ENCODE data around the gene S1PR1.

The S1PR1 gene

GRCh38 chr1:101216623-101217022, 20.2 kb upstream of the S1PR1 start:
- TF ChIP-seq FOXM1 (IDR thresholded peaks at IDR 0.05; ENCODE audit: borderline replicate concordance, low read depth) (no peak), CEBPB (IDR thresholded peaks at IDR 0.05) (no peak), NFIC (IDR thresholded peaks at IDR 0.05) (no peak), TAF1 (IDR thresholded peaks at IDR 0.05; ENCODE audit: low read depth) (no peak), RAD21 (IDR thresholded peaks at IDR 0.05; ENCODE audit: low read depth) (no peak), ZBTB7A (IDR thresholded peaks at IDR 0.05; ENCODE audit: low read depth) (no peak)

- TF ChIP-seq REST (IDR thresholded peaks at IDR 0.05; ENCODE audit: low read depth) (no peak), CEBPB (IDR thresholded peaks at IDR 0.05) (no peak), TEAD4 (IDR thresholded peaks at IDR 0.05) (no peak)
These were observed 19.7 kb upstream of the S1PR1 start for GRCh38 chr1:101217148-101217547.

GRCh38 chr1:101219924-101220870, 16.6 kb upstream of the S1PR1 start:
- TF ChIP-seq MAX (IDR thresholded peaks at IDR 0.05) (no peak), TCF12 (IDR thresholded peaks at IDR 0.05; ENCODE audit: low read depth) (no peak), CEBPB (IDR thresholded peaks at IDR 0.05) (no peak), REST (IDR thresholded peaks at IDR 0.05; ENCODE audit: low read depth) (no peak), ZBTB7A (IDR thresholded peaks at IDR 0.05; ENCODE audit: low read depth) (no peak), TAF1 (IDR thresholded peaks at IDR 0.05; ENCODE audit: low read depth) (no peak), USF1 (IDR thresholded peaks at IDR 0.05) (no peak)

GRCh38 chr1:101220906-101221305, 15.9 kb upstream of the S1PR1 start:
- TF ChIP-seq CEBPB (IDR thresholded peaks at IDR 0.05) = no peak

GRCh38 chr1:101221945-101222429, 14.8 kb upstream of the S1PR1 start:
- TF ChIP-seq ZBTB7A (IDR thresholded peaks at IDR 0.05; ENCODE audit: low read depth) = no peak
- no peak for TF ChIP-seq TEAD4 (IDR thresholded peaks at IDR 0.05)
- TF ChIP-seq EP300 (IDR thresholded peaks at IDR 0.05; ENCODE audit: borderline replicate concordance) = no peak

- TF ChIP-seq NFIC (IDR thresholded peaks at IDR 0.05) = no peak
- TF ChIP-seq YY1 (IDR thresholded peaks at IDR 0.05; ENCODE audit: low read depth) = no peak
- TF ChIP-seq EGR1 (IDR thresholded peaks at IDR 0.05) = no peak
- no peak for TF ChIP-seq REST (IDR thresholded peaks at IDR 0.05; ENCODE audit: low read depth)
- no peak for TF ChIP-seq RAD21 (IDR thresholded peaks at IDR 0.05; ENCODE audit: low read depth)
- TF ChIP-seq EP300 (IDR thresholded peaks at IDR 0.05; ENCODE audit: borderline replicate concordance) = no peak
- no peak for TF ChIP-seq CEBPB (IDR thresholded peaks at IDR 0.05)
- TF ChIP-seq MAX (IDR thresholded peaks at IDR 0.05) = no peak
- TF ChIP-seq TEAD4 (IDR thresholded peaks at IDR 0.05) = no peak
- TF ChIP-seq USF1 (IDR thresholded peaks at IDR 0.05) = no peak
- no peak for TF ChIP-seq TCF12 (IDR thresholded peaks at IDR 0.05; ENCODE audit: low read depth)
- no peak for TF ChIP-seq ZBTB7A (IDR thresholded peaks at IDR 0.05; ENCODE audit: low read depth)
- TF ChIP-seq CREB1 (IDR thresholded peaks at IDR 0.05; ENCODE audit: low read depth) = no peak
- TF ChIP-seq TAF1 (IDR thresholded peaks at IDR 0.05; ENCODE audit: low read depth) = no peak
- TF ChIP-seq FOXM1 (IDR thresholded peaks at IDR 0.05; ENCODE audit: borderline replicate concordance, low read depth) = no peak
These were observed 9.0 kb upstream of the S1PR1 start for GRCh38 chr1:101227837-101228236.
